MM.1S (cell line): ENCODE measurements around the gene MED25.

Experiments used
- DNase-seq: peaks from one replicate; pipeline ENCODE4 v3.0.0-alpha.2; 2015
- H2AFZ ChIP-seq: fragments of 300-600 bp; sonication (generic); 2 replicates; pipeline ENCODE4 v1.6.0; 2016; ENCODE audit warnings: antibody characterized with exemption, low read length
- H3F3A ChIP-seq: fragments of 300-600 bp; sonication (generic); 2 replicates; pipeline ENCODE4 v1.6.1; 2016; ENCODE audit warnings: mild to moderate bottlenecking, antibody characterized with exemption, low read length, moderate library complexity, mixed read lengths; ENCODE audit not compliant: insufficient read depth
- H3K27ac ChIP-seq: fragments of 300-600 bp; sonication (generic); 2 replicates; pipeline ENCODE4 v1.5.1; 2016; ENCODE audit warnings: mild to moderate bottlenecking, low read length
- H3K27me3 ChIP-seq: fragments of 300-600 bp; sonication (generic); replicated peaks from 2 replicates; pipeline ENCODE4 v1.6.0; 2016; ENCODE audit warnings: low read length; ENCODE audit not compliant: insufficient read depth
- H3K36me3 ChIP-seq: fragments of 300-600 bp; sonication (generic); replicated peaks from 2 replicates; pipeline ENCODE4 v1.6.1; 2016; ENCODE audit warnings: mild to moderate bottlenecking, low read length, mixed read lengths; ENCODE audit not compliant: insufficient read depth
- H3K4me1 ChIP-seq: fragments of 300-600 bp; sonication (generic); 2 replicates; pipeline ENCODE4 v1.6.1; 2016; ENCODE audit warnings: low read length, mixed read lengths
- H3K4me2 ChIP-seq: fragments of 300-600 bp; sonication (generic); 2 replicates; pipeline ENCODE4 v1.6.0; 2016; ENCODE audit warnings: low read depth, low read length
- H3K4me3 ChIP-seq: fragments of 300-600 bp; sonication (generic); 2 replicates; pipeline ENCODE4 v1.5.1; 2016; ENCODE audit warnings: low read length, mixed read lengths
- H3K79me2 ChIP-seq: fragments of 300-600 bp; sonication (generic); 2 replicates; pipeline ENCODE4 v1.6.1; 2016; ENCODE audit warnings: mixed run types, low read length, mixed read lengths
- H3K9ac ChIP-seq: fragments of 300-600 bp; sonication (generic); 2 replicates; pipeline ENCODE4 v1.6.1; 2016; ENCODE audit warnings: low read length, mixed read lengths
- H3K9me2 ChIP-seq: fragments of 300-600 bp; sonication (generic); replicated peaks from 2 replicates; pipeline ENCODE4 v1.6.1; 2016; ENCODE audit warnings: mild to moderate bottlenecking, low read length, mixed read lengths; ENCODE audit not compliant: insufficient read depth
- H3K9me3 ChIP-seq: fragments of 300-600 bp; sonication (generic); replicated peaks from 2 replicates; pipeline ENCODE4 v1.6.1; 2016; ENCODE audit warnings: mild to moderate bottlenecking, low read length, mixed read lengths; ENCODE audit not compliant: insufficient read depth
- H4K20me1 ChIP-seq: fragments of 300-600 bp; sonication (generic); 2 replicates; pipeline ENCODE4 v1.6.1; 2016; ENCODE audit warnings: mild to moderate bottlenecking, low read length, moderate library complexity, mixed read lengths; ENCODE audit not compliant: insufficient read depth
- EZH2 ChIP-seq: fragments of 300-600 bp; sonication (generic); optimal IDR thresholded peaks from 2 replicates; pipeline ENCODE3; 2017; ENCODE audit warnings: low read depth, mild to moderate bottlenecking, antibody characterized with exemption, low read length, mixed read lengths
- EZH2phosphoT487 ChIP-seq: fragments of 300-600 bp; sonication (generic); IDR thresholded peaks from 2 replicates; pipeline ENCODE4 v1.6.1; 2018; ENCODE audit warnings: antibody characterized with exemption, low read length
- TF ChIP-seq, protein P1 (sequence below): fragments of 300-600 bp; sonication (generic); IDR thresholded peaks from 2 replicates; pipeline ENCODE4 v1.5.1; 2016; ENCODE audit warnings: antibody characterized with exemption, low read length, mixed read lengths

MED25 gene

DNA sequence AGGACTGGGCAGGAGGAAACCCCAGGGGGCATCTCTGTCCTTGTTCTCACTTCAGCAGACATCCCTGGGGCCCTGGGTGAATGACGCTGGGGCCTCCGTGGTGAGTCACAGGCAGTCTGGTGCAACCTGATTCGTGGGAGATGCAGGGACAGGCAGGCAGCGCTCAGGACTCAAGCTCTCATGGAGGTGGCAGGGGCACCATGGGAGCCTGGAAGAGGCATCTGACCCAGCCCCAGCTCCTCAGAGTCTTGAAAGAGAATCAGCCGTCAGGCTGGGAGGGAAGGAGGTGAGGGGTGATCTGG lies 18.9 kb downstream of the MED25 start:
- Histone ChIP-seq H3K9me2 (no peaks in the 10 kb centered on the region), H4K20me1 (no peaks in the 10 kb centered on the region), H3F3A (no peaks in the 10 kb centered on the region; the same call in 1 of the 2 replicates), H3K9me3 (no peaks in the 10 kb centered on the region), H3K4me1 (no peaks in the 10 kb centered on the region), H2AFZ (no peak overlapping the region), H3K27ac (no peak overlapping the region), H3K27me3 (no peaks in the 10 kb centered on the region), H3K4me3 (no peak overlapping the region), H3K79me2 (no peaks in the 10 kb centered on the region), H3K36me3 (no peaks in the 10 kb centered on the region), H3K4me2 (no peak overlapping the region), H3K9ac (no peak overlapping the region)
- TF ChIP-seq EZH2 (no peak), EZH2phosphoT487 (no peak)
- TF ChIP-seq, protein P1, sequence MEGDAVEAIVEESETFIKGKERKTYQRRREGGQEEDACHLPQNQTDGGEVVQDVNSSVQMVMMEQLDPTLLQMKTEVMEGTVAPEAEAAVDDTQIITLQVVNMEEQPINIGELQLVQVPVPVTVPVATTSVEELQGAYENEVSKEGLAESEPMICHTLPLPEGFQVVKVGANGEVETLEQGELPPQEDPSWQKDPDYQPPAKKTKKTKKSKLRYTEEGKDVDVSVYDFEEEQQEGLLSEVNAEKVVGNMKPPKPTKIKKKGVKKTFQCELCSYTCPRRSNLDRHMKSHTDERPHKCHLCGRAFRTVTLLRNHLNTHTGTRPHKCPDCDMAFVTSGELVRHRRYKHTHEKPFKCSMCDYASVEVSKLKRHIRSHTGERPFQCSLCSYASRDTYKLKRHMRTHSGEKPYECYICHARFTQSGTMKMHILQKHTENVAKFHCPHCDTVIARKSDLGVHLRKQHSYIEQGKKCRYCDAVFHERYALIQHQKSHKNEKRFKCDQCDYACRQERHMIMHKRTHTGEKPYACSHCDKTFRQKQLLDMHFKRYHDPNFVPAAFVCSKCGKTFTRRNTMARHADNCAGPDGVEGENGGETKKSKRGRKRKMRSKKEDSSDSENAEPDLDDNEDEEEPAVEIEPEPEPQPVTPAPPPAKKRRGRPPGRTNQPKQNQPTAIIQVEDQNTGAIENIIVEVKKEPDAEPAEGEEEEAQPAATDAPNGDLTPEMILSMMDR, result no peak
- no peak for DNase-seq

DNA sequence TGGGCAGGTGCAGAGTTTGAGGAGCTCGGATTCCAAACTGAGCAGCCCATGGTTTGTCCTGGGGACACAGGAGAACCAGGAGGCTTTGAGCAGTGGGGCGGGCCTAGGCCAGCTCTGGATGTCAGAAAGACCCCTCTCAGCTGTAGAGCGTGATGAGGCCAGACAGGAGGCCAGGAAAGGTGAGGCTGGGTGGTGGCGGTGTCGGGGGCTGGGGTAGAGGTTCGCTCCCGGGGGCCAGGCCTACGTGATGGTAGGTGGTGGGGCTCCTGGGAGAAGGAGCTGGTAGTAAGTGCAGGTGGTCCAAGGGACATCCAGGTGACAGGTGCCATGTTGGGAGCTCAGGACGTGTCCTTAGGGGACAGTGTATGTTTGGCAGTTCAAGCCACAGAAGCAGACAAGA lies 19.3 kb downstream of the MED25 start:
- Histone ChIP-seq H3K27me3 (no peaks in the 10 kb centered on the region), H3K9me2 (no peaks in the 10 kb centered on the region), H3K4me2 (no peak overlapping the region), H4K20me1 (no peaks in the 10 kb centered on the region), H3K9ac (no peak overlapping the region), H2AFZ (no peak overlapping the region), H3K79me2 (no peaks in the 10 kb centered on the region), H3K4me3 (no peak overlapping the region), H3F3A (no peaks in the 10 kb centered on the region; the same call in 1 of the 2 replicates), H3K36me3 (no peaks in the 10 kb centered on the region), H3K27ac (no peak overlapping the region), H3K9me3 (no peaks in the 10 kb centered on the region), H3K4me1 (no peaks in the 10 kb centered on the region)
- DNase-seq, result no peak
- TF ChIP-seq EZH2, result no peak
- no peak for TF ChIP-seq EZH2phosphoT487
- TF ChIP-seq, protein P1, result no peak

DNA sequence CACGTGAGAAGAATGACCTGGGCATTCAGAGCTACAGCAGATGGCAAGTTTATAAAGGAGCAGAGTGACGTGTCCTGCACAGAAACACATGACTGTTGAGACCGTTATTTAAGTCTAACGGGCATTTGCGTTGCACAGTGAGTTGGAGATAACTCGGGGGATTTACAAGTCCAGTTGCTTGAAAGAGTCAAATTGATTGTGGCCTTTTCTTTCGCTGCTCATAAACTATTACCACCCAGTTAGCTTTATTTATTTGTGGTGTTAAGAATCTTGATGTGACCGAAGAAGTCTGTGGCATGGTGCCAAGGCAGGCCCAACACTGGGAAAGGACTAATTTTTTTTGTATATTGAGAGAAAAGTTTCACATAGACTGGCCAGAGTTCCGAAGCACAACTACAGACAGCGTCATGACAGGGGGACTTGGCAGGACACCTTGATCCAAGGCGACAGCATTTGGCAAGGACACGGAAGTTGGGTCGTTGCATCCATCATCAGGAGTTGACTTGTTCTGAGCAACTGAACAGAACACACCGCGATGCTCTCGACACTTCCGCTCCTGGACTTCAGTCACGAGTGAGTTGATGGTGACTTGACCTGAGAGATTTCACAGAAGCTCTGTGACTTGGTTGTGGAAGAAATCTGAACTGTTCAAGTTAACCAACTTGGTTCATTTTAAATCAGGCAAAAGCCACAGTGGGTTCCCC lies 20.9 kb downstream of the MED25 start:
- H3K36me3 ChIP-seq, result no peaks in the 10 kb centered on the region
- H3K9me3 ChIP-seq, result no peaks in the 10 kb centered on the region
- no peak overlapping the region for H3K9ac ChIP-seq
- no peaks in the 10 kb centered on the region for H3K27me3 ChIP-seq
- no peaks in the 10 kb centered on the region for H3K4me1 ChIP-seq
- DNase-seq, result no peak
- H3K4me2 ChIP-seq, result no peak overlapping the region
- H4K20me1 ChIP-seq, result no peaks in the 10 kb centered on the region
- TF ChIP-seq EZH2, result no peak
- no peak for TF ChIP-seq EZH2phosphoT487
- TF ChIP-seq, protein P1, result no peak
- H3K79me2 ChIP-seq, result no peaks in the 10 kb centered on the region
- H3F3A ChIP-seq, result no peaks in the 10 kb centered on the region; the same call in 1 of the 2 replicates
- H3K4me3 ChIP-seq, result no peak overlapping the region
- H3K9me2 ChIP-seq, result no peaks in the 10 kb centered on the region
- H2AFZ ChIP-seq, result no peak overlapping the region
- no peak overlapping the region for H3K27ac ChIP-seq
